NCI-H2196 (cell line): Measurements from ENCODE around the gene TRAPPC12.
"Not testable (repeated sequence)": the region's sequence is repeated elsewhere in the genome, so short reads cannot be mapped to it uniquely, and the experiment has no call there.

Experiments used
- DNase-seq: peaks from one replicate; lab custom pipeline; 2025; ENCODE audit not compliant: unreplicated experiment; lab: John Stamatoyannopoulos, UW

TRAPPC12 gene

GRCh38 chr2:3483227-3483985 lies 103.9 kb downstream of the TRAPPC12 start:
- DNase-seq: no peak

GRCh38 chr2:3483986-3484960 lies 104.8 kb downstream of the TRAPPC12 start:
- no peak for DNase-seq

GRCh38 chr2:3485166-3485565 lies 105.7 kb downstream of the TRAPPC12 start:
- DNase-seq: no peak

GRCh38 chr2:3486047-3487027 lies 106.8 kb downstream of the TRAPPC12 start:
- peak; percentile 22 for DNase-seq

GRCh38 chr2:3487028-3487425 lies 107.5 kb downstream of the TRAPPC12 start:
- no peak for DNase-seq

- no peak for DNase-seq
Measured at GRCh38 chr2:3487432-3487831, 107.9 kb downstream of the TRAPPC12 start.

GRCh38 chr2:3488061-3488531 lies 108.6 kb downstream of the TRAPPC12 start:
- no peak for DNase-seq

GRCh38 chr2:3488855-3489763 lies 109.6 kb downstream of the TRAPPC12 start:
- DNase-seq: no peak

- no peak for DNase-seq
Measured at GRCh38 chr2:3489764-3490115, 110.2 kb downstream of the TRAPPC12 start.

- no peak for DNase-seq
Measured at GRCh38 chr2:3490191-3491170, 111.0 kb downstream of the TRAPPC12 start.

- no peak for DNase-seq
Measured at GRCh38 chr2:3491306-3491705, 111.8 kb downstream of the TRAPPC12 start.

GRCh38 chr2:3491716-3492474 lies 112.4 kb downstream of the TRAPPC12 start:
- DNase-seq: no peak

GRCh38 chr2:3492475-3492787 lies 112.9 kb downstream of the TRAPPC12 start:
- DNase-seq: not testable (repeated sequence)

- DNase-seq: no peak
Measured at GRCh38 chr2:3492951-3493614, 113.6 kb downstream of the TRAPPC12 start.

GRCh38 chr2:3493615-3494007 lies 114.1 kb downstream of the TRAPPC12 start:
- no peak for DNase-seq

- DNase-seq: no peak
Measured at GRCh38 chr2:3494984-3495666, 115.6 kb downstream of the TRAPPC12 start.

- not testable (repeated sequence) for DNase-seq
Measured at GRCh38 chr2:3496708-3497080, 117.2 kb downstream of the TRAPPC12 start.
